GM10266 (cell line): ENCODE results near the gene PALB2.

ENCODE experiments used
- DNase-seq: peaks from one replicate; pipeline ENCODE4 v3.0.0; 2012; ENCODE audit errors: extremely low spot score
- TF ChIP-seq, protein P1 (sequence below): IDR thresholded peaks from 2 replicates; pipeline ENCODE4 v1.5.1; 2012; ENCODE audit warnings: mild to moderate bottlenecking, low read depth; ENCODE audit not compliant: control insufficient read depth, insufficient read depth; ENCODE audit errors: missing control alignments

Gene PALB2

DNA sequence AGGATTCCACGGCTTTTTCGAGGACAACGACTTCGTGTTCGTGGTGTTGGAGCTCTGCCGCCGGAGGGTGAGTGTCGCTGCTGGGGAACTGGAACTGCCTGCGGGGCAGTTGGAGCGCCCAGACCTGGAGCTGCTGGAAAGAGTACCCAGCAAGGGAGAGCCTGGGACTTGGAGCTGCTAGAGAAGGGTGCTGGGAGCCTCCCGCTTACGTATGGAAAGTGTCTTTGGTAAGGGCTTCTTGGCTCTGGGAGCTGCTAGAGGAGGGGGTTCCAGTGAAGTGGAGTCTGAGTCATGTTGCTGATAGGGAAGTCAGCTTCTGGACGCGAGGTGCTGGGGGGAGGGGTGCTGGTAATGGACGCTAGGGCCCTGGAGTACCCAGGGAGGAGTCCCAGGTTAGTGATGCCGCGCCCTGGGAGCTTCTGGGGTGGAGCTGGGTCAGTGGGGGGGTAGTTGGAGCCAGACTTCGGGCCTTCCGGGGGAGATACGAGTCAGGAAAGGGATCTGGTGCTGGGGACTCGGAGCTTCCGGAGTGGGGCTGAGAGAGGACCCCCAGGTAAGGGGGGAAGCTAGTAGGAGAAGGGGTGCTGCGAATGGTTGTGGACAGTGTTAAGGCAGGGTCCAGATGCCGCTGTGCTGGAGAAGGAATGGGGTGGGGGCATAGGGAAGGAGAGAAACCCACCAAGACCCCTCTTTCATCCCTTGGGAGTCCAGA, 38.3 kb upstream of the PALB2 start:
- no peak for DNase-seq
- TF ChIP-seq, protein P1, sequence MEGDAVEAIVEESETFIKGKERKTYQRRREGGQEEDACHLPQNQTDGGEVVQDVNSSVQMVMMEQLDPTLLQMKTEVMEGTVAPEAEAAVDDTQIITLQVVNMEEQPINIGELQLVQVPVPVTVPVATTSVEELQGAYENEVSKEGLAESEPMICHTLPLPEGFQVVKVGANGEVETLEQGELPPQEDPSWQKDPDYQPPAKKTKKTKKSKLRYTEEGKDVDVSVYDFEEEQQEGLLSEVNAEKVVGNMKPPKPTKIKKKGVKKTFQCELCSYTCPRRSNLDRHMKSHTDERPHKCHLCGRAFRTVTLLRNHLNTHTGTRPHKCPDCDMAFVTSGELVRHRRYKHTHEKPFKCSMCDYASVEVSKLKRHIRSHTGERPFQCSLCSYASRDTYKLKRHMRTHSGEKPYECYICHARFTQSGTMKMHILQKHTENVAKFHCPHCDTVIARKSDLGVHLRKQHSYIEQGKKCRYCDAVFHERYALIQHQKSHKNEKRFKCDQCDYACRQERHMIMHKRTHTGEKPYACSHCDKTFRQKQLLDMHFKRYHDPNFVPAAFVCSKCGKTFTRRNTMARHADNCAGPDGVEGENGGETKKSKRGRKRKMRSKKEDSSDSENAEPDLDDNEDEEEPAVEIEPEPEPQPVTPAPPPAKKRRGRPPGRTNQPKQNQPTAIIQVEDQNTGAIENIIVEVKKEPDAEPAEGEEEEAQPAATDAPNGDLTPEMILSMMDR = no peak

DNA sequence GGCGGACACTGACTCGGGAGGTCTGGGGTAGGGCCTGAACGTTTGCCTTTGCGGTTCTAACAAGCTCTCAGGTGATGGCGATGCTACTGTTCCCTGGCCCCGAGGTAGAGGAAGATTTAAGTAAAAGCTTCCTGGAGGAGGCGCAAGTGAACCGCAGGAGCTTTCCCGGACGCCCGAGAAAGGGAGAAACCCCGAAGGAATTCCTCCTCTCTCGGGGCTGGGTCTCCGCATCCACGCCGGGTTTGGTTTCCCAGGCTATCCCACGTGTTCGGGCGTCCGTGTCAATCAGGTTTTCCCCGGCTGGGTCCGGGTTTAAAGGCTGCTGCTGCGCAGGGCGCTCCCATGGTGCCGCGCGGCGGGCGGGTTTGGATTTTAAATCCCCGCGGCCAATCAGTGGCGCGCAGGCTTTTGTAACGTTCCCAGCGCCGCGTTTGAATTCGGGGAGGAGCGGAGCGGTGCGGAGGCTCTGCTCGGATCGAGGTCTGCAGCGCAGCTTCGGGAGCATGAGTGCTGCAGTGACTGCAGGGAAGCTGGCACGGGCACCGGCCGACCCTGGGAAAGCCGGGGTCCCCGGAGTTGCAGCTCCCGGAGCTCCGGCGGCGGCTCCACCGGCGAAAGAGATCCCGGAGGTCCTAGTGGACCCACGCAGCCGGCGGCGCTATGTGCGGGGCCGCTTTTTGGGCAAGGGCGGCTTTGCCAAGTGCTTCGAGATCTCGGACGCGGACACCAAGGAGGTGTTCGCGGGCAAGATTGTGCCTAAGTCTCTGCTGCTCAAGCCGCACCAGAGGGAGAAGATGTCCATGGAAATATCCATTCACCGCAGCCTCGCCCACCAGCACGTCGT, 37.5 kb upstream of the PALB2 start, which contains the start of gene PLK1:
TSS of gene PLK1 (plus strand) at position 460 of the 844 bp plus-strand sequence. CDS start at position 504, 44 bp downstream.
- TF ChIP-seq, protein P1 = peak; percentile 38
- peak; percentile 88 for DNase-seq

DNA sequence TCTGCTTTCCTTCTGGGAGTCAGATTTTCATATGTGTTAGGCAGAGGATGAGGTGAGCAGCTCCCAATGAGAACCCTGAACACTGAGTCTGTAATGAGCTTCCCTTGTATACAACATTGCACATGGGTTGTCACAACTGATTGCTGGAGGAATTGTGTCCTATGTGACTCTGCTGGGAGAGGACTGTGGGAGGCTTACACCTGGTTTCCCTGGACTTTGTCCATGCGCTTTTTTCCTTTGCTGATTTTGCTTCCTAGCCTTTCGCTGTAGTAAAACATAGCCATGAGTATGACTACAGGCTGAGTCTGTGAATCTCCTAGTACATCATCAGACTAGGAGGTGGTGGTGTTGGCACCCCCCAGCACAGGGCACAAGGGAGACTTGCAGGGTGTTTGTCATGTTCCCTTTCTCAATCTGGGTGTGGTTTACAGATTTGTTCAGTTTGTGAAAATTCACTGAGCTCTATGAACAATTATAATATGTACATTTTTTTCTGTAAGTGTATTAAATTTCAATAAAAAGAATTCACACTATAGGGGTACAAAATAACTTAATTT, 35.9 kb upstream of the PALB2 start:
- TF ChIP-seq, protein P1 = no peak
- no peak for DNase-seq

DNA sequence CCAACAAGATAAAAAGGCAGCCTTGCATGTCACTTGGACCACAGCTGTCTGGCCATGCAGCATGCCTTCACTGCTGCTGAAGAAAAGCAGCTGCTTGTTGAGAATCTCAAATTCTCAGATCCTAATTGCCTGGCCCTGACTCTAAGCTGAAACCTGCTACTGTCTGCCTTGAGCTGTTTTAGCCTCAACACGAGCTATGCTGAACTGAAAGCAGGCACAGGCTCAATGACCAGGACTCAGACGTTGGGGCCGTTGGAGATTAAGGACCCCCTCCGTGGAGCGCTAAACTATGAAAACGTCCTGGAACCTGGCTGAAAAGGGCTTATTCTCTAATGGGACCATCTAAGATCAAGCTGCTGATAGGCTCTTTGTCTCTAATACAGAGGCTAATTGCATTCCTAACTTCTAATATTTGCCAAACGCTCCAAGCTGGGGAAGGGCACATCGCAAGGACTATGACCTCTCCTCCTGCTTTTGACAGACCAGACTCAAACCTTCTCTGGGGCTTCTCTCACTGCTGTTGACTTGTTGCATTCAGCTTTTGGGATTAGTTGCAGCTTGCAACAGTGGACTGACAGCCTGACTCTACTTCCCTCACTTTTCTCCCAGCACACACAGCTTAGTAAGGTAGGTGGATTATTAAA, 33.0 kb upstream of the PALB2 start:
- TF ChIP-seq, protein P1 = no peak
- DNase-seq = no peak

DNA sequence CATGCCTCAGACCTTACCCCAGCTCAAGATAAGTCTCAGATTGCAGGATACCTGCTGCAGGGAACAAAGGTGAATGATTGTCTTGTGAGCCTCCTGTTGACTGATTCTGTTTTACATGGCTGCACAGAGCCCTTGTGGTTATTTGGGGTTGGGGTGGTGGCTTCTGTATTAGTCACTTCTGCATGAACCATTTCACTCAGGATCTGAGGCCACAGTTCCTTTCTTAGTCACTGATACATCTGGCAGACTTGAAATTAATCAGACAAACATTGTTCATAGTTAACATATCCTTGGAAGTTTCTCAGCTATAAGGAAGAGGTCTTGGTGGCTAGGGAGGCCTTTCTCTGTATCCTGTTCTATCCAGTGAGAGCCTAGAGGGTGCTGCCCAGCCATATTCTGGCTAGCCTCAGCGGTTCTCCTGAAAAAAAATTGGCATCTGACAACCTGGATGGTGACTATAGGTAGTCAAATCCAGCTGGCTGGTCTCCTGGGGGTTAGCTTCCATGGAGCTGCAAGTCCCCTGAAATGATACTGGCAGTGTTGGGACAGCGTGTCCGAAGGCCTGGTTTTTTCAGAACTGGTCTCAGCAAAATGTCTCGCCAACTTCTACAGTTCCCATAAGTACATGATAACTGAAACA, 29.1 kb upstream of the PALB2 start:
- TF ChIP-seq, protein P1 = no peak
- peak; percentile 72 for DNase-seq

DNA sequence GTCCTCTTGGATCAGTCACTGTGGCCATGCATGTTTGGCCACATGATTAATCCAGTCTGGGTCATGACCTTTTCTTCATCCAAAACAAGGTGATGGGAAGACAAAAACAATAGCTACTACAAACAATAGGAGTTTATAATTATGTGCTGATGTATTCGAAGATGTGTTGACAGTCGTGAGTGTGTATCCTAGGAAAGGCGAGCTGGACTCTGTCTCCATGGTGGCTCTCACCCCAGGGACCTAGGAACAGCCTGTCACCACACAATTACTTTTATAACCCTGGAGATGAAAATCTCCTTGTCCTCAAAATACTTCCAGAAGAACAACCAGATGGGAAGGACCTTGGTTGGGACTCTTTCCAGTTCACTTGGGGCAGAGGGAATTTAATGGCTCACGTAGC, 27.8 kb upstream of the PALB2 start:
- DNase-seq = no peak
- TF ChIP-seq, protein P1 = no peak
